GM19043 (cell line): Measurements from ENCODE around the gene CHRNB2.

Experiments
- ATAC-seq: cut with Tn5 transposase; IDR thresholded peaks from one replicate; pipeline ENCODE4 v1.9.1; 2021; ENCODE audit warnings: low read depth; ENCODE audit not compliant: unreplicated experiment

Gene CHRNB2

GRCh38 chr1:154608397-154609270 lies 41.1 kb downstream of the CHRNB2 start:
- ATAC-seq = no peak

GRCh38 chr1:154609398-154610380 lies 42.1 kb downstream of the CHRNB2 start:
- ATAC-seq = no peak

GRCh38 chr1:154611150-154611862 lies 43.7 kb downstream of the CHRNB2 start:
- no peak for ATAC-seq

GRCh38 chr1:154614247-154614646 lies 46.7 kb downstream of the CHRNB2 start:
- no peak for ATAC-seq

- ATAC-seq = no peak
Measured at GRCh38 chr1:154614901-154615300, 47.3 kb downstream of the CHRNB2 start.

GRCh38 chr1:154615411-154615810 lies 47.8 kb downstream of the CHRNB2 start:
- no peak for ATAC-seq

GRCh38 chr1:154616659-154617345 lies 49.2 kb downstream of the CHRNB2 start:
- ATAC-seq = no peak

GRCh38 chr1:154619181-154619948 lies 51.8 kb downstream of the CHRNB2 start:
- ATAC-seq = no peak

GRCh38 chr1:154620751-154621150 lies 53.2 kb downstream of the CHRNB2 start:
- ATAC-seq = no peak

- no peak for ATAC-seq
Measured at GRCh38 chr1:154621875-154622274, 54.3 kb downstream of the CHRNB2 start.

- ATAC-seq = no peak
Measured at GRCh38 chr1:154622503-154623039, 55.0 kb downstream of the CHRNB2 start.

- no peak for ATAC-seq
Measured at GRCh38 chr1:154623358-154623757, 55.8 kb downstream of the CHRNB2 start.

GRCh38 chr1:154624746-154625643 lies 57.4 kb downstream of the CHRNB2 start:
- ATAC-seq = no peak

GRCh38 chr1:154626456-154627256 lies 59.1 kb downstream of the CHRNB2 start:
- no peak for ATAC-seq

GRCh38 chr1:154627257-154628120 lies 59.9 kb downstream of the CHRNB2 start:
- no peak for ATAC-seq

- ATAC-seq = no peak
Measured at GRCh38 chr1:154628121-154628405, 60.5 kb downstream of the CHRNB2 start.
